ENCODE results near the gene SMAD7. TPM values are rescaled to one million over a fixed set of nuclear protein-coding genes. Genes with fewer than 3 reads are reported as not detected.

SMAD7 gene, protein sequence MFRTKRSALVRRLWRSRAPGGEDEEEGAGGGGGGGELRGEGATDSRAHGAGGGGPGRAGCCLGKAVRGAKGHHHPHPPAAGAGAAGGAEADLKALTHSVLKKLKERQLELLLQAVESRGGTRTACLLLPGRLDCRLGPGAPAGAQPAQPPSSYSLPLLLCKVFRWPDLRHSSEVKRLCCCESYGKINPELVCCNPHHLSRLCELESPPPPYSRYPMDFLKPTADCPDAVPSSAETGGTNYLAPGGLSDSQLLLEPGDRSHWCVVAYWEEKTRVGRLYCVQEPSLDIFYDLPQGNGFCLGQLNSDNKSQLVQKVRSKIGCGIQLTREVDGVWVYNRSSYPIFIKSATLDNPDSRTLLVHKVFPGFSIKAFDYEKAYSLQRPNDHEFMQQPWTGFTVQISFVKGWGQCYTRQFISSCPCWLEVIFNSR
- total RNA-seq = 1 to 10 TPM; 9.0 to 9.4 TPM

DNA sequence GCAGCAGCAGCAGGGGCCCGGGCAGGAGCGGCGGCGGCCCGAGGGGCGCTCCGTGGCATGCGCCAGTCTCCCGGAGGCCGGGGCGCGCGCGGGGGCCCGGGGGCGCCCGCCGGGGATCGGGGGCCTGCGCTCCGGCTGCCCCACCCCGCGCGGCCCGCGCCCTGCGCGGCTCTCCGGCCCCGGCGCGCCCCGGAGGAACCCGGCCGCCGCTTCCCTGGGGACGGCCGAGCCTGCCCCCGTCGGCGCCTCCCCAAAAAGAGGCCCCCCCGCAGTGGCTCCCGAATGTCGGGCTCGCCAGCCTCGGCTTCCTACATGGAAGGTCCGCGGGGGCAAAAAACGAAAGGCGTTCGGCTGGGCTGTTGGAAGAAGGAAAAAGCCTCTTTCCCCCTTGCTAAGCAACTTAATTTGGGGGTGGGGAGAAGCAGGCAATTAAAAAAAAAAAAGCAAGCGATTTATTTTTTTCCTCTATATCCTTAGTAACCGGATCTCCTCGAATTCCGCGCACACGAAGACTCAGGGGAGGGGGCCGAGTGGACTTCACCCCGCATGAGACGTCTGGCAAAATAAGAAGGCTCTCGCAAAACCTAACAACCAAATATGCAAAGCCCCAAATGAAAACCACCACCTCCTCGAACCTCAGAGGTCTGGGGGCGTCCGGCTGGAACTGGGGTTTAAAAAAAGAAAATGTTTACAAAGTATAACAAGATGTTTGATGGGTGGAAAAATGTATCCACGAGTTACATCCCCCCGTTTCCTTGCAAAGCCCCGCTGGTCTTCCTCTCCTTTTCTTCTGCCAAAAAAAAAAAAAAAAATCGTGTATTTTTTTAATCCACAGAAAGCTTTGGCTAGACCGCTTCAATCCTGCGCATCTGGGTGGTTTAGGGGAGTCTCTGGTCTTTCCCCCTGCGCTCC, at the start of gene SMAD7:
Gene SMAD7 (minus strand): TSS at position 430 of the 912 bp plus-strand sequence. CDS start 541 bp downstream, outside the sequence.
- DNase-seq = no peak
- Mint-ChIP-seq H3K9me3 (no peaks in the 10 kb centered on the region), H3K4me1 (peaks cover 28% of the 10 kb centered on the region), H3K4me3 (peak within 1 kb of the TSS; percentile 94), H3K36me3 (peaks cover 22% of the 10 kb centered on the region), H3K27me3 (peaks cover 11% of the 10 kb centered on the region), H3K27ac (peak within 1 kb of the TSS; percentile 76)

DNA sequence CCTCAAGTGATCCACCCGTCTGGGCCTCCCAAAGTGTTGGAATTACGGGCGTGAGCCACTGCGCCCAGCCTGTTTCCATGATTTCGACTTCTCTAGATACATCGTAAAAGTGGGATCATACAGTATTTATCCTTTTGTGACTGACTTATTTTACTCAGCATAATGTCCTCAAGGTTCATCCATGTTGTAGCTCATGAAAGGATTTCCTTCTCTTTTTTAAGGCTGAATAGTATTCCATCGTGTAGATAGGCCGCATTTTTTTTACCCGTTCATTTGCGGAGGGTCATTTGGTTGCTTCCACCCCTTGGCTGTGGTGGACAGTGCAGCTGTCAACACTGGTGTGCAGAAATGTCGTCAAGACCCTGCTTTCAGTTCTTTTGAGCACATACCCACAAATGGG, 48.8 kb upstream of the SMAD7 start:
- H3K4me3 Mint-ChIP-seq = no peak overlapping the region
- DNase-seq = no peak
- H3K27ac Mint-ChIP-seq = no peak overlapping the region
- no peaks in the 10 kb centered on the region for H3K9me3 Mint-ChIP-seq
- H3K27me3 Mint-ChIP-seq = peaks cover 5% of the 10 kb centered on the region
- H3K36me3 Mint-ChIP-seq = no peaks in the 10 kb centered on the region
- H3K4me1 Mint-ChIP-seq = peaks cover 11% of the 10 kb centered on the region

DNA sequence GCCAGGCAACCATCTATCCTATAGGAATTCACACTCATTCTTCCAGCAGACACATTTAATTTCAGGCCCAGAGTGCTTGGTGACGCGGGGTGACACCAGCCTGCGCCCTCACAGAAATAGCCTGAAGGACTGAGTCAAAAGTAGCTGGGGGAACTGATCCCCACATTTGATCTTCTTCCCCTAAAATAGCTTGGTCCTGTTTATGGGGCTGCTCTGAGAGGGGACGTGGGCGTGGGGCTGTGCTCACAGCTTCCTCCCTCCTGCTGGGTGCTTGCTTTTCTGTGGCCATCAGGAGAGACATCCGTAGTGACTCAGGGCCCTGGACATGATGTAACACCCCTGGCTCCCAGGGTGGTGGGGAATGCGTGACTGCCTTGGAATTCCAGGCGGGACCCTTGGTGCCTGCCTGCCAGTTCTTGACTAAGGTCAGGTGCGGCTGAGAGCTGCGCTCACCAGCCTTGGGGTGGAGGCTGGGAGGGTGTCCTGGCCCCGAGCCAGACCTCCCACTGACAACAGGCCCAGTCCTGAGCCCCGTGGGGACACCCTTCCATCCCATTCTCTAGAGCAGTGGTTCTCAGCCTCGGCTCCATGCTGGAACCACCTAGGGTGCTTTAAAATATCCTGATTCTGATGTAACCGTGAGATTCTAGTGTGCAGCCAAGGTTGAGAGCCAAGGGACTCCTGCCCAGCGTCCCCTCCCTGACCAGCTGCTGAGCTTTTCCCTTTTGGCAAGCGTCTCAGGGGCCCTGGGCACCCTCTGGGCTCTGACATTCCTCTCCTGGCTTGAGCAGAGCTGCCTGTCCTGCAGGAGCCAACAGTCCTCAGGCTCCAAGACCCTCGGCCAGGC, 47.4 kb upstream of the SMAD7 start:
- no peak for DNase-seq
- H3K9me3 Mint-ChIP-seq = no peaks in the 10 kb centered on the region
- no peaks in the 10 kb centered on the region for H3K27me3 Mint-ChIP-seq
- H3K36me3 Mint-ChIP-seq = no peaks in the 10 kb centered on the region
- H3K4me1 Mint-ChIP-seq = peaks cover 11% of the 10 kb centered on the region
- H3K27ac Mint-ChIP-seq = no peak overlapping the region
- H3K4me3 Mint-ChIP-seq = no peak overlapping the region

DNA sequence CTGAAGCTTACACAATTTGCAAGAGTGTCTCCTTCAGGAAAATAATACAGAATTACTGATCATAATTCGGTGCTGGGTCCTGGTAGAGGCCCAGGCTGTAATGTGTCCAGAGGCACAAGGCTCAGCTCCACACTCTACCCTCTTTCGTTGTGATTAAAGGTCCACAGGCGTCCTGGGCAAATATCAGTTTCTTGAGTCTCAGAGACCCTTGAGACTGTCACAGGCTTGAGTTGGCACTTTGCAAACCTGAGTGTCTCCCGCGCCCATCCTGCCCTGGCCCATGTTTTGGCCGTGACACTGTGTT, 46.9 kb upstream of the SMAD7 start:
- H3K4me3 Mint-ChIP-seq = no peak overlapping the region
- H3K36me3 Mint-ChIP-seq = no peaks in the 10 kb centered on the region
- no peaks in the 10 kb centered on the region for H3K27me3 Mint-ChIP-seq
- no peaks in the 10 kb centered on the region for H3K9me3 Mint-ChIP-seq
- no peak for DNase-seq
- H3K4me1 Mint-ChIP-seq = peaks cover 11% of the 10 kb centered on the region
- H3K27ac Mint-ChIP-seq = no peak overlapping the region

DNA sequence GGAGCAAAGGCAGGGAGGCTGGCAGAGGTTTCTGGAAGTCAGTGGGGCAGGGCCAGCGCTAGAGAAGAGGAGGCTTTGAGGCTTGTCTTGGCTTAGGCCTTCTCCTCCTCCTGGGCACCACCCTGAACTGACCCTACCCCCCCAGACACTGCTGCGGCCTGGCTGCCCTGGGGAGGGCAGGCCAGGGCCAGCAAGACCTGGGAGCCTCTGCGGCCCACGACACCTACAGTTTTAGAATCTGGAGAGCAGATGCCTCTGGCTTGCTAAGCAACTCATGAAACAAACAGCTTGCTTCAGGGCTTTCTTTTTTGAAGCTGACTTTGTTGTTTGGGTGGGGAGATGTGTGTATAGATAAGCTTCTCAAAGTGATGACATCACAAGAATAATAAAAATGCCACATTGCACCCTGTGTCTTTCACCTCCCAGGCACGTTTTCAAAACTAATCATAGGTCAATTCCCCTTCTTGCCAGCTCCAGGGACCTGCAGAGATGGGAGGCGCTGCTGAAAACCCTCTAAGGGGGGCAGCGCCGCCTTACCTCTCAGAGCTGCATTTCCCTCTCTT, 46.2 kb upstream of the SMAD7 start:
- no peaks in the 10 kb centered on the region for H3K27me3 Mint-ChIP-seq
- no peaks in the 10 kb centered on the region for H3K36me3 Mint-ChIP-seq
- H3K27ac Mint-ChIP-seq = no peak overlapping the region
- peaks cover 11% of the 10 kb centered on the region for H3K4me1 Mint-ChIP-seq
- no peaks in the 10 kb centered on the region for H3K9me3 Mint-ChIP-seq
- DNase-seq = no peak
- no peak overlapping the region for H3K4me3 Mint-ChIP-seq

DNA sequence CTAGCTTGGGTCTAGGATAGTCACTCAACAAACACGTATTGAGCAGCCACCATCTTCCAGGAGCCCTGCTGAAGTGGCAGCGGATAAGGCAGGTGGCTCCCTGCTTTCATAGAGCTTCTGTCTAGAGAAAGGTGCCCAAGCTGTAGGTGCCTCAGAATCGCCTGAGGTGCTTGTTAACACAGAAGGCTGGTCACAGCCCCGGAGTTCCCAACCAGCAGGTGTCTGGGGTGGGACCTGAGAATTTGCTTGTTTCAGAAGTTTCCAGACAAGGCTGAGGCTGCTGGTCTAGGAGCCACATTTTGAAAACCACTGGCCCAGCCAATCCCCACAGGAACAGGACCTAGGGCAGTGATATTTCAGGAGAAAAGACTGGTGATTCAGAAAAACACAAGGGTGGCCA, 45.3 kb upstream of the SMAD7 start:
- no peaks in the 10 kb centered on the region for H3K36me3 Mint-ChIP-seq
- no peak overlapping the region for H3K4me3 Mint-ChIP-seq
- H3K4me1 Mint-ChIP-seq = peaks cover 11% of the 10 kb centered on the region
- no peaks in the 10 kb centered on the region for H3K27me3 Mint-ChIP-seq
- no peaks in the 10 kb centered on the region for H3K9me3 Mint-ChIP-seq
- H3K27ac Mint-ChIP-seq = no peak overlapping the region
- no peak for DNase-seq

DNA sequence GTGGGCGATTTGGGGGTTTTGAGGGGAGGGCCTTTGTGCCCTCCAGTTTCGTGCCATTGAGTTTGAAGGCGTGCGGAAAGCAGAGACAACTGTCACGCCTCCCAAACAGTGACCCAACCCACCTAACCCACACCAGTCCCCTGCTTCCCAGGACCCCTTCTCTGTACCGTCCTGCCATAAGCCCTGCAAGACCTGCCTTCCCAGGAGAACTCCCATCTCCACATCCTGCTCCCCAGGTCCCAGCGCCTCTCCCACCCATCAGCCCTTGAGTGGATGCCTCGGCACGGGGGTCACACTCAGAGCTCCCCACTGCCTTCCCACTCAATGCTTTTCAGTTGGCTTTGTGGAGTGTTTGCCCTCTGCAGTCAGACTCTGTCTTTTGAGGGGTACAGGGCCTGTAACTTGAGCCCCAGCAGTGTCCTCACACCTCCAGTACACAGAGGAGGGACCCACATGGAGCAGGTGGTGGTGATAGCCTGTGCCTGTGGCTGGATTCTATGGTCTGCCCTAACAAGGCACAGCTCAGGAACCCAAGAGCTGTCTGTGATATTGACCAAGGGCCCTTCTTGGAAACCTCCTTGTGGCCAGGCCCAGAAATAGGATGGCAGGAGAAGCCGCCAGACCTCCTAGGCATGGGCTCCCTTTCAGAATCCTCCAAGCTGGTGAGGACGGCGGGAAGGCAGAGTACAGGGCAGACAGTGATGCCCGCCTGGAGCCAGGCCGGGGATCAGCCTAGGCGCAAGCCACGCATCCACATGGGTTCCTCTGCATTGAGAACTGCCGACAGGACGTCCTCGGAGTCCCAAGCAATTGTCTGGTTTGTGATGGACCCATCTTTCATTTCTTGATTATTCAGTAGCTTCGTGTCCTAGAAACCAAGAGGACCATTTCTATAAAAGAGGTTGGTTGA, 44.4 kb upstream of the SMAD7 start:
- Mint-ChIP-seq H3K9me3 (no peaks in the 10 kb centered on the region), H3K27ac (no peak overlapping the region), H3K4me3 (no peak overlapping the region), H3K36me3 (no peaks in the 10 kb centered on the region), H3K27me3 (no peaks in the 10 kb centered on the region), H3K4me1 (peaks cover 11% of the 10 kb centered on the region)
- no peak for DNase-seq

DNA sequence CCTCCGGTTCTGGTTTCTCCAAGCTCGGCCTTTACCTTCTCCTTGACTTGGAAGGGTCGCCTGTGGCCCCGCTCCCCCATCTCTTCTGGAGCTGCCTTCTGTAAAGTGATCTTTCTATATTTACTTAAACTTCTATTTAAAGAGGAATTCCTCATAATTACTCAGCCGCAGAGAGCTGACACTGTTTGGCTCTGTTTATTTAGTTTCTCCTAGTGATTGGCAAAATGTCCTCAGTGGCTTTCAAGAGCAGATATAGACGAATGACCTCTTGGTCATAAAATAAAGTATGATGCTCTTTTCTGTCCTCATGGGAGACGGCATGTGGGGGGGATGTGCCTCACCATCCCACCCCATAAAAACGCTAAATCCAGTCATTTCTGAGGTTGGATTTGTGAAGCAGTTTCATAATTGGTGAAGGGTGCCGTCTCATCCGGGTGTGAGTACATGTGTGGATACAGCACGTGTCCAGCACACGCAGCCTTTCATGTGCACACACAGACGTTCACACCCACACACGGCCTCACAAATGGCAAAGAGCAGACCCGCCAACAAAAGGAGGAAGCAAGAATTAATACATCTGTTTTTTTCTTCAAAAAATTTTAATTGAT, 43.4 kb upstream of the SMAD7 start:
- Mint-ChIP-seq H3K4me1 (peaks cover 11% of the 10 kb centered on the region), H3K9me3 (no peaks in the 10 kb centered on the region), H3K27me3 (no peaks in the 10 kb centered on the region), H3K4me3 (no peak overlapping the region), H3K27ac (no peak overlapping the region), H3K36me3 (no peaks in the 10 kb centered on the region)
- DNase-seq = no peak

DNA sequence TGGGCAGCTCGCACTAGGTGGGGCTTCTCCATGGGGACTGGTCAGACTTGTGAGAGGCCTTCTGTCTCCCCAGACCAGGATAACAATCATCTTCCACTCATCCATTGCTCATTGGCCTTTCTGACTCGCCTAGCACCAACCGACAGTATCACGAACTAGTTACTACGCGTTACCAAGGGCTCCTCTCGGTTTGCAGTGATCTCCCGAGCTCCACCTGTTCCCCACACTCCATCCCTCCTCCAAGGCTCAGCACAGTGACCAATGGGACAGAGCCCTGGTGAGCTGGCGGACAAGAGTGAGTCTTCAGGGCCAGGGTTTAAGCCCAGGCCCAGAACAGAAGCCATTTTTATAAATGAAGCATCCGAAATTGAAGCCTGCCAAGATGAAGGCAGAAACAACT, 42.8 kb upstream of the SMAD7 start:
- H3K4me3 Mint-ChIP-seq = no peak overlapping the region
- no peaks in the 10 kb centered on the region for H3K9me3 Mint-ChIP-seq
- no peak overlapping the region for H3K27ac Mint-ChIP-seq
- no peak for DNase-seq
- H3K36me3 Mint-ChIP-seq = no peaks in the 10 kb centered on the region
- H3K27me3 Mint-ChIP-seq = no peaks in the 10 kb centered on the region
- H3K4me1 Mint-ChIP-seq = peaks cover 9% of the 10 kb centered on the region

DNA sequence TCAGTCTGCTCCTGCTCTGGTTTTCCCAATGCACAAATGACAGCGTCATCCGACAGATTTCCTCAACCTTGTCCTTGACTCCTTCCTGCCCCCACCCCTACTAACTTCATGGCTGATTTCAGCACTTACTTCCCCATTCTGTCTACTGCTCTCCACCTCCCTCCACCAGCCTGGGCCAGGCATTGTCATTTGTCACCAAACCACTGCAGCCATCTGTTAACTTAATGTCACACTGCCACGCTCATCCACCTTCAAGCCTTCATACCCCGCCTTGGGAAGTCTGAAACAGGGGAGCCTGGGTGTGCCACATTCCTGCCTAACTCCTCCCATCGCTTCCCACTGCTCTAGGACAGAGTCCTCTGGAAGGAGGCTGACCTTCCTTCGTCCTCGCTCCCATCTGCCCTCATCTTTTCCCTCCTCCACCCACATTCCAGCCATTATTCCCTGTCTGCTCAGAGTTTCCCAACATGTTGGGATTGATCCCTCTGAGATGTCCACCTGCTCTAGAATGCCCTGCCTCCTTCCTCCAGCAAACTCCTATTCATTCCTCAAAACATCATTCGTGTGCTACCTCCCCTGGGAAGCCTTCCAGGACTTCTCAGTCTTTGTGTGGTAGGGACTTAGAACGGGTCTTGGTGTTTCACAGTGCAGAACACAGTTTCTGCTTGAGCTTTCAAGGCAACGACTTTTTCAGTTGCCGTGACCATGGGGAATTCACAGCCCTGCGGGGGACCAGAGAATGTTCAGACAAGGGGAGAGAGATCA, 42.2 kb upstream of the SMAD7 start:
- no peak overlapping the region for H3K4me3 Mint-ChIP-seq
- H3K27ac Mint-ChIP-seq = no peak overlapping the region
- no peaks in the 10 kb centered on the region for H3K27me3 Mint-ChIP-seq
- no peaks in the 10 kb centered on the region for H3K36me3 Mint-ChIP-seq
- H3K9me3 Mint-ChIP-seq = no peaks in the 10 kb centered on the region
- peaks cover 8% of the 10 kb centered on the region for H3K4me1 Mint-ChIP-seq
- no peak for DNase-seq

DNA sequence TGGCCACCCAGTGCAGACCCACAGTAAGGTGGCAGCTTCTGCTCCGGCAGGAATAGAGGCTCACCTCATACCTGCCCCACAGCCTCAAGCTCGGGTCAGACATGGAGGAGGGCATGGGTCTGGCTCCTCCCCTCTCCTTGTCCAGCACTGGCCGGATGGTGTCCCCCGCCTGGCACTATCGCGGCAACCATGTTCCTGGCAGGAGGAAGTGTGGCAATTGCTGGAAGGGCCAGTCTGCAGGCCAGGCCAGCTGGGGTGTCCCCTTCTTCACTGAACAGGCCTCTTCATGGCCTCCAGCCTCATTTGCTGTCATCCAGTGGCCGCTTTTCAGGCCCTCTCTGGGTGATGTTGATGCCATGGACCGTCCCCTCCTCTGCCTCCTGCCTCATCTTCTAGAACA, 41.4 kb upstream of the SMAD7 start:
- Mint-ChIP-seq H3K36me3 (no peaks in the 10 kb centered on the region), H3K27me3 (no peaks in the 10 kb centered on the region), H3K4me3 (no peak overlapping the region), H3K27ac (no peak overlapping the region), H3K9me3 (no peaks in the 10 kb centered on the region), H3K4me1 (peaks cover under 1% of the 10 kb centered on the region)
- DNase-seq = no peak

DNA sequence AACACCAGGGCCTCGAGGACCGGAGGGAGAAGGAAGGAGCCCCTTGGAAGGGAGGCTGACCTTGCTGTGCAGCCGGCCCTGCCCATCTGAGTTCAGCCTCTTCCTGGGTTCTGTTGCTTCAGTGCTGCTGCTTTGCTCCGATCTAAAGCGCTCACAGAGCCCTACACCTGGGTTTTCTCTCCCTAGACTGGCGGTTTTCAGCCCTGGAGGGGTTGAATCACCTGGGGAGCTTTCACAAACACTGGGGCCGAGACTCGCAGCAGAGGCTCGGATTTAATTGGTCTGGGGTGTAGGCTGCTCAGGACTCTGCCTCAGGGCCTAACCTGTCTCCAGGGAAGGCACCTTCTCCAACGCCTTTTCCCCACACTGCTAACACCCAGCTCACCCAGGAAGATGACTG, 40.9 kb upstream of the SMAD7 start:
- Mint-ChIP-seq H3K4me3 (no peak overlapping the region), H3K9me3 (no peaks in the 10 kb centered on the region), H3K27me3 (no peaks in the 10 kb centered on the region), H3K4me1 (no peaks in the 10 kb centered on the region), H3K36me3 (no peaks in the 10 kb centered on the region), H3K27ac (no peak overlapping the region)
- no peak for DNase-seq

DNA sequence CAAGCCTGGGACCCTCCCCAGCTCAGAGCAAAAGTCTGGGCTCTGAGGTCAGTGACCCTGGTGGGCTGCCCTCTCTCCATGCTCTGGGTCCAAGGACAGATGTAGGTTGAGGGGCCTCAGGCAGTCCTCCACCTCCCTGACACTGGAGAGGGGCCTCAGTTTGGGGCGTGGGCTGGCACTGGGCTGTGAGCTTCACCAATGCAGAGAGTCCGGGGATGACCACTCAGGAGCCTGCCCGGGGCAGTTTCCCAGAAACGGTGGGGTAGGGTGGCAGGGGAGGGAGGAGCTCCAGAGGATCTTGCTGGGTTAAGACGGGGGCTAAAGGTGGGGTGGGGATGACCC, 40.5 kb upstream of the SMAD7 start:
- no peaks in the 10 kb centered on the region for H3K4me1 Mint-ChIP-seq
- H3K4me3 Mint-ChIP-seq = no peak overlapping the region
- no peak for DNase-seq
- no peaks in the 10 kb centered on the region for H3K27me3 Mint-ChIP-seq
- H3K27ac Mint-ChIP-seq = no peak overlapping the region
- H3K36me3 Mint-ChIP-seq = no peaks in the 10 kb centered on the region
- no peaks in the 10 kb centered on the region for H3K9me3 Mint-ChIP-seq
